Kidney tubule cell (primary cell): ENCODE measurements around the gene RIPK4.

Experiments used
- DNase-seq: peaks from one replicate; pipeline ENCODE4 v3.0.0-alpha.2; 2018; ENCODE audit warnings: low spot score

The RIPK4 gene

GRCh38 chr21:41766883-41767605, at the start of gene RIPK4:
TSS of gene RIPK4 (minus strand) at chr21:41767052. CDS start at chr21:41767041, 11 bp downstream.
- peak; percentile 96 for DNase-seq

GRCh38 chr21:41815652-41816582, 49.1 kb upstream of the RIPK4 start:
- no peak for DNase-seq

GRCh38 chr21:41813226-41813625, 46.4 kb upstream of the RIPK4 start:
- DNase-seq: no peak

GRCh38 chr21:41812679-41813078, 45.8 kb upstream of the RIPK4 start:
- DNase-seq: no peak

GRCh38 chr21:41810597-41810932, 43.7 kb upstream of the RIPK4 start:
- no peak for DNase-seq

- no peak for DNase-seq
Measured at GRCh38 chr21:41809891-41810596, 43.2 kb upstream of the RIPK4 start.

GRCh38 chr21:41808846-41809245, 42.0 kb upstream of the RIPK4 start:
- DNase-seq: no peak

GRCh38 chr21:41808094-41808493, 41.2 kb upstream of the RIPK4 start:
- DNase-seq: no peak

- DNase-seq: no peak
Measured at GRCh38 chr21:41806773-41807172, 39.9 kb upstream of the RIPK4 start.

- no peak for DNase-seq
Measured at GRCh38 chr21:41805643-41806042, 38.8 kb upstream of the RIPK4 start.

- DNase-seq: no peak
Measured at GRCh38 chr21:41805038-41805437, 38.2 kb upstream of the RIPK4 start.

- no peak for DNase-seq
Measured at GRCh38 chr21:41804381-41804780, 37.5 kb upstream of the RIPK4 start.

GRCh38 chr21:41803316-41803715, 36.5 kb upstream of the RIPK4 start:
- no peak for DNase-seq

GRCh38 chr21:41802684-41803083, 35.8 kb upstream of the RIPK4 start:
- no peak for DNase-seq

GRCh38 chr21:41802198-41802584, 35.3 kb upstream of the RIPK4 start:
- DNase-seq: no peak

GRCh38 chr21:41801321-41802197, 34.7 kb upstream of the RIPK4 start:
- DNase-seq: no peak

GRCh38 chr21:41800425-41801320, 33.8 kb upstream of the RIPK4 start:
- no peak for DNase-seq

GRCh38 chr21:41799763-41800162, 32.9 kb upstream of the RIPK4 start:
- no peak for DNase-seq

GRCh38 chr21:41798326-41798725, 31.5 kb upstream of the RIPK4 start:
- DNase-seq: no peak

GRCh38 chr21:41796476-41797080, 29.7 kb upstream of the RIPK4 start:
- DNase-seq: no peak
